Endodermal cell (in vitro differentiated cells): ENCODE measurements around the gene RAB38. TPM values are rescaled to one million over a fixed set of nuclear protein-coding genes. Genes with fewer than 3 reads are reported as not detected.

Source experiments
- DNase-seq: peaks from one replicate; pipeline ENCODE4 v3.0.0-alpha.2; 2017
- H3K27ac ChIP-seq: 2 replicates; pipeline ENCODE4 v1.5.1; 2013; ENCODE audit warnings: mild to moderate bottlenecking, low read depth, low read length, moderate library complexity
- H3K27me3 ChIP-seq: 2 replicates; pipeline ENCODE4 v1.6.1; 2013; ENCODE audit warnings: mild to moderate bottlenecking, low read length, moderate library complexity; ENCODE audit not compliant: insufficient read depth, control insufficient read depth, poor library complexity, severe bottlenecking
- H3K36me3 ChIP-seq: 2 replicates; pipeline ENCODE4 v1.7.0; 2013; ENCODE audit warnings: mild to moderate bottlenecking, low read length, moderate library complexity; ENCODE audit not compliant: control insufficient read depth, insufficient read depth
- H3K4me1 ChIP-seq: one replicate; pipeline ENCODE4 v1.7.0; 2013; ENCODE audit warnings: low read length; ENCODE audit not compliant: control insufficient read depth, insufficient read depth
- H3K4me3 ChIP-seq: 2 replicates; pipeline ENCODE4 v1.5.1; 2013; ENCODE audit warnings: mild to moderate bottlenecking, low read length, moderate library complexity
- H3K9ac ChIP-seq: 2 replicates; pipeline ENCODE4 v1.6.1; 2013; ENCODE audit warnings: mild to moderate bottlenecking, low read length, moderate library complexity; ENCODE audit not compliant: poor library complexity, severe bottlenecking; ENCODE audit errors: extremely low read depth
- H3K9me3 ChIP-seq: 2 replicates; pipeline ENCODE4 v1.6.1; 2013; ENCODE audit warnings: mild to moderate bottlenecking, low read length, moderate library complexity; ENCODE audit not compliant: control insufficient read depth
- H3K27ac Mint-ChIP-seq: 2 replicates; pipeline ENCODE4 v1.8.0; 2020; ENCODE audit warnings: mixed read lengths
- H3K27me3 Mint-ChIP-seq: 2 replicates; pipeline ENCODE4 v1.8.0; 2021; ENCODE audit warnings: mild to moderate bottlenecking, mixed read lengths; ENCODE audit not compliant: insufficient read depth
- H3K36me3 Mint-ChIP-seq: 2 replicates; pipeline ENCODE4 v1.8.0; 2020; ENCODE audit warnings: low read depth, mixed read lengths
- H3K4me1 Mint-ChIP-seq: 2 replicates; pipeline ENCODE4 v1.8.0; 2020; ENCODE audit warnings: mixed read lengths
- H3K4me3 Mint-ChIP-seq: 2 replicates; pipeline ENCODE4 v1.8.0; 2020; ENCODE audit warnings: mild to moderate bottlenecking, moderate library complexity, mixed read lengths
- H3K9me3 Mint-ChIP-seq: 2 replicates; pipeline ENCODE4 v1.8.0; 2020; ENCODE audit warnings: mild to moderate bottlenecking, mixed read lengths
- WGBS, 2 experiments: methylation state at CpG; one replicate each; pipeline versions ENCODE4 v1.1.5 to v1.1.7; 2013; ENCODE audit warnings: missing lambda C conversion rate in 2 of 2, mixed read lengths in 1 of 2; ENCODE audit not compliant: insufficient coverage in 1 of 2, insufficient read length in 1 of 2; 5-methylcytosine and 5-hydroxymethylcytosine counted together
- total RNA-seq, 2 donors: library from RNA; stranded (reverse); fragmentation: NEBNext Ultra II Directional in 1 of 2; extraction: Animal tissue kit (Norgen Biotek cat#: 25700) in 1 of 2; gene quantifications; 2 replicates in 1 of 2; 3 replicates in 1 of 2; pipeline ENCODE4 v1.2.1, GENCODE V29; 2021
- TF ChIP-seq, protein P1 (sequence below): fragments of 200-600 bp; sonication (generic); conservative IDR thresholded peaks from 2 replicates; pipeline ENCODE4 v1.5.0; 2021; ENCODE audit warnings: antibody characterized with exemption, mild to moderate bottlenecking

RAB38 gene
- total RNA-seq, 2 donors from 2014 or later = 12.3 to 15.0 TPM

DNA sequence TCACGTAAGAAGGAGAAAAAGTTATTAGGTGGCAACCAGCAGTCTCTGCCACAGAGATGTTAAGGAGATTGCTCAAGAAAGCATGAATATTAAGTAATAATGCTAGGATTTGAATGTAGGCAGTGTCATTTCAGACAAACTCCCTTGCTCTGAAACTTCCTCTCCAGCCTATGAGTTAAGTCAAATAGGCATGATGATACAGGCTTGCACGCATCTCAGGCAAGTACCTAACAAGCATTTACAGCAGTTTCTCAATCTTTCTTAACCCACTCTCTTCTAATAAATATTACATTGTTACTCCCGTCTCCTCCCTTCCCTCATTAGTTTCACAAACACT, 72.7 kb downstream of the RAB38 start:
- no peaks in the 10 kb centered on the region for H3K9me3 ChIP-seq
- WGBS, 2 experiments = 94 to 95% methylated on average over 3 of the region's 3 CpGs
- peaks cover 8% of the 10 kb centered on the region for H3K4me1 Mint-ChIP-seq
- no peaks in the 10 kb centered on the region for H3K36me3 Mint-ChIP-seq
- H3K27ac Mint-ChIP-seq = no peak overlapping the region
- H3K9ac ChIP-seq = no peak overlapping the region
- H3K27me3 Mint-ChIP-seq = no peaks in the 10 kb centered on the region
- H3K9me3 Mint-ChIP-seq = no peaks in the 10 kb centered on the region
- H3K27me3 ChIP-seq = no peaks in the 10 kb centered on the region
- H3K4me1 ChIP-seq = no peaks in the 10 kb centered on the region
- no peak overlapping the region for H3K4me3 ChIP-seq
- H3K4me3 Mint-ChIP-seq = no peak overlapping the region
- DNase-seq = no peak
- H3K36me3 ChIP-seq = no peaks in the 10 kb centered on the region
- H3K27ac ChIP-seq = no peak overlapping the region
- TF ChIP-seq, protein P1, sequence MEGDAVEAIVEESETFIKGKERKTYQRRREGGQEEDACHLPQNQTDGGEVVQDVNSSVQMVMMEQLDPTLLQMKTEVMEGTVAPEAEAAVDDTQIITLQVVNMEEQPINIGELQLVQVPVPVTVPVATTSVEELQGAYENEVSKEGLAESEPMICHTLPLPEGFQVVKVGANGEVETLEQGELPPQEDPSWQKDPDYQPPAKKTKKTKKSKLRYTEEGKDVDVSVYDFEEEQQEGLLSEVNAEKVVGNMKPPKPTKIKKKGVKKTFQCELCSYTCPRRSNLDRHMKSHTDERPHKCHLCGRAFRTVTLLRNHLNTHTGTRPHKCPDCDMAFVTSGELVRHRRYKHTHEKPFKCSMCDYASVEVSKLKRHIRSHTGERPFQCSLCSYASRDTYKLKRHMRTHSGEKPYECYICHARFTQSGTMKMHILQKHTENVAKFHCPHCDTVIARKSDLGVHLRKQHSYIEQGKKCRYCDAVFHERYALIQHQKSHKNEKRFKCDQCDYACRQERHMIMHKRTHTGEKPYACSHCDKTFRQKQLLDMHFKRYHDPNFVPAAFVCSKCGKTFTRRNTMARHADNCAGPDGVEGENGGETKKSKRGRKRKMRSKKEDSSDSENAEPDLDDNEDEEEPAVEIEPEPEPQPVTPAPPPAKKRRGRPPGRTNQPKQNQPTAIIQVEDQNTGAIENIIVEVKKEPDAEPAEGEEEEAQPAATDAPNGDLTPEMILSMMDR = no peak

DNA sequence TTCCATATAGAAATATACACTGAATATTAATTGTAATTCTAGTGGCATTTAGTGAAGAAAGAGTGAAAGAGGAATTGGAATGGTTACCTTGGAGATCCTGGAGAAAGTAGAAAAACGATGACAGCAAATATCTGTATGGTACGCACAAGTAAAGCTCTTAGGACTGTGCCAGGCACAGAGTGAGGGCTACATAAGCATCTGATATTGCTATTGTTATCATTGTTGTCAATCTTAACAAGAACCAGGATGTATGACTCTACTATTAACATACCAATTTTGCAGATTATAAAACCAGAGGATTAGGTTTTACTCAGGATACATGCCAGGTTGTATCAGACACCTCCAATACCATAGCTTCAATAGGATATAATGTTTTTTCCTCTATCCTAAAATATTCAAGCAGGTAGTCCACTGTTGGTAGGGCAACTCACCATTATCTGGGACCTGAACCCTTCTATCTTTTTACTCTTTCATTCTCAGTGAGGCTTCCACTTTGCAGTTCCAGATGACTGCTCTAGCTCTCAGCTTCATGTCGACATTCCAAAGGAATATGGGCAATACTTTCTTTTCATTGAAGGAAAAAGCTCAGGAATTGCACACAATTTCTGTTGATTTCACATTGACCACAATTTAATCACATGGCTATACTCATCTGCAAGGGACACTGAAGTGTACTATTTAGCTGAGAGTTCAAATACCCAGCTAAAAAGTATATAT, 73.2 kb downstream of the RAB38 start:
- Mint-ChIP-seq H3K4me1 (peaks cover 8% of the 10 kb centered on the region), H3K9me3 (no peaks in the 10 kb centered on the region), H3K36me3 (no peaks in the 10 kb centered on the region), H3K27me3 (no peaks in the 10 kb centered on the region), H3K4me3 (no peak overlapping the region), H3K27ac (no peak overlapping the region)
- no peaks in the 10 kb centered on the region for H3K9me3 ChIP-seq
- TF ChIP-seq, protein P1 = no peak
- no peaks in the 10 kb centered on the region for H3K36me3 ChIP-seq
- WGBS, 2 experiments = 62 to 63% methylated on average over 3 of the region's 3 CpGs
- no peaks in the 10 kb centered on the region for H3K27me3 ChIP-seq
- H3K4me3 ChIP-seq = no peak overlapping the region
- DNase-seq = no peak
- H3K27ac ChIP-seq = no peak overlapping the region
- no peaks in the 10 kb centered on the region for H3K4me1 ChIP-seq
- H3K9ac ChIP-seq = no peak overlapping the region

DNA sequence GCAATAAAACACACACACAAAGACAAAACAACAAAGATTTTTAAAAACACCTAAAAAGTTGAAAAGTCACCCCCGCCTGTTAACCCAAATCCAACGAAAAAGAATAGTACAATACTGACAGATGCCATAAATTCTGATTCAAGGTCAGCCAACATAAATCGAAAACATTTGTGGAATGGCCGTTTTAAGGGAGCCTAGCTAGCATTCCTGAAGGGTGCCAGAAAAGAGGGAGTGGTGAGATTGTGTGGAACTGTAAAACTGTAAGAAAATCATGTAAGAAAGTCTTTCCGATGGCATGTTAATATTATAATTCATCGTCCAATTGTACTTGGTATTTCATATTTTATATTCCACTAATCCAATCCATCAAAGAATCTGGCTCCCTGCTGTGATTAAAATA, 75.1 kb downstream of the RAB38 start:
- no peaks in the 10 kb centered on the region for H3K36me3 Mint-ChIP-seq
- Histone ChIP-seq H3K9me3 (no peaks in the 10 kb centered on the region), H3K4me3 (no peak overlapping the region), H3K36me3 (no peaks in the 10 kb centered on the region), H3K27me3 (no peaks in the 10 kb centered on the region), H3K9ac (no peak overlapping the region), H3K4me1 (no peaks in the 10 kb centered on the region), H3K27ac (no peak overlapping the region)
- H3K9me3 Mint-ChIP-seq = no peaks in the 10 kb centered on the region
- 82 to 92% methylated on average over 3 to 4 of the region's 6 CpGs for WGBS, 2 experiments
- TF ChIP-seq, protein P1 = no peak
- H3K27ac Mint-ChIP-seq = no peak overlapping the region
- H3K4me1 Mint-ChIP-seq = peaks cover 8% of the 10 kb centered on the region
- H3K27me3 Mint-ChIP-seq = no peaks in the 10 kb centered on the region
- H3K4me3 Mint-ChIP-seq = no peak overlapping the region
- no peak for DNase-seq
